Mesodermal cell (in vitro differentiated cells): ENCODE measurements around the gene SERINC1. TPM values are rescaled to one million over a fixed set of nuclear protein-coding genes. Genes with fewer than 3 reads are reported as not detected.
"Not testable (repeated sequence)": the region's sequence is repeated elsewhere in the genome, so short reads cannot be mapped to it uniquely, and the experiment has no call there.

Experiments used
- H3K27ac ChIP-seq: 2 replicates; pipeline ENCODE4 v1.7.0; 2013; ENCODE audit warnings: mild to moderate bottlenecking, low read depth, low read length, moderate library complexity; ENCODE audit not compliant: severe bottlenecking
- H3K36me3 ChIP-seq: 2 replicates; pipeline ENCODE4 v1.7.1; 2013; ENCODE audit warnings: mild to moderate bottlenecking, low read length, moderate library complexity; ENCODE audit not compliant: control insufficient read depth, insufficient read depth
- H3K4me1 ChIP-seq: one replicate; pipeline ENCODE4 v1.7.1; 2013; ENCODE audit warnings: mild to moderate bottlenecking, low read length; ENCODE audit not compliant: insufficient read depth, control insufficient read depth, poor library complexity, severe bottlenecking
- H3K4me3 ChIP-seq: 2 replicates; pipeline ENCODE4 v1.7.0; 2013; ENCODE audit warnings: low read length, control low read depth, mild to moderate bottlenecking; ENCODE audit not compliant: insufficient read depth, poor library complexity, severe bottlenecking; ENCODE audit errors: extremely low read depth
- H3K9me3 ChIP-seq: 2 replicates; pipeline ENCODE4 v1.7.1; 2013; ENCODE audit warnings: mild to moderate bottlenecking, low read length, moderate library complexity; ENCODE audit not compliant: control insufficient read depth
- WGBS, 2 experiments: methylation state at CpG; one replicate each; pipeline ENCODE4 v1.1.5; 2013; ENCODE audit warnings: missing lambda C conversion rate in 2 of 2; ENCODE audit not compliant: insufficient coverage in 2 of 2; 5-methylcytosine and 5-hydroxymethylcytosine counted together
- polyA plus RNA-seq, 2 experiments: library from polyadenylated mRNA; stranded (reverse); fragments of 50-300 nt; gene quantifications; one replicate each; pipeline ENCODE4 v1.2.3, GENCODE V29; 2013

The SERINC1 gene
- 143 TPM for polyA plus RNA-seq (2013, experiment 1 of 2)
- 150 TPM for polyA plus RNA-seq (2013, experiment 2 of 2)

- no peaks in the 10 kb centered on the region for H3K9me3 ChIP-seq
- H3K4me1 ChIP-seq: no peaks in the 10 kb centered on the region
- WGBS, 2 experiments: 0 to 1% methylated on average over 39 to 42 of the region's 49 CpGs
- H3K27ac ChIP-seq: peak within 1 kb of the TSS; percentile 74
- H3K4me3 ChIP-seq: peak within 1 kb of the TSS; percentile 66
- peaks cover 13% of the 10 kb centered on the region for H3K36me3 ChIP-seq
These were observed at the start of gene SERINC1 for GRCh38 chr6:122471107-122472021. TSS of gene SERINC1 (minus strand) at chr6:122471807. CDS start at chr6:122471737, 70 bp downstream.

- Histone ChIP-seq H3K9me3 (no peaks in the 10 kb centered on the region), H3K27ac (no peak overlapping the region), H3K36me3 (peaks cover 11% of the 10 kb centered on the region), H3K4me1 (no peaks in the 10 kb centered on the region), H3K4me3 (no peak overlapping the region)
- 97 to 98% methylated on average over 8 to 9 of the region's 13 CpGs for WGBS, 2 experiments
These were observed 39.8 kb upstream of the SERINC1 start for GRCh38 chr6:122511193-122511924.

GRCh38 chr6:122505170-122505569 is 33.6 kb upstream of the SERINC1 start:
- peaks cover 18% of the 10 kb centered on the region for H3K36me3 ChIP-seq
- 100% methylated on average over 1 of the region's 3 CpGs; no CpG with 5 or more reads in 1 of the 2 experiments for WGBS, 2 experiments
- H3K27ac ChIP-seq, H3K4me3 ChIP-seq, H3K9me3 ChIP-seq, H3K4me1 ChIP-seq: not testable (repeated sequence)

GRCh38 chr6:122501475-122501874 is 29.9 kb upstream of the SERINC1 start:
- H3K9me3 ChIP-seq: peaks cover 9% of the 10 kb centered on the region
- 84 to 85% methylated on average over 3 of the region's 4 CpGs for WGBS, 2 experiments
- H3K36me3 ChIP-seq: peaks cover 18% of the 10 kb centered on the region
- no peaks in the 10 kb centered on the region for H3K4me1 ChIP-seq
- no peak overlapping the region for H3K27ac ChIP-seq
- H3K4me3 ChIP-seq: no peak overlapping the region

- Histone ChIP-seq H3K36me3 (peaks cover 19% of the 10 kb centered on the region), H3K9me3 (peaks cover 3% of the 10 kb centered on the region), H3K27ac (no peak overlapping the region), H3K4me1 (no peaks in the 10 kb centered on the region), H3K4me3 (no peak overlapping the region)
- 83 to 100% methylated on average over 1 of the region's 3 CpGs for WGBS, 2 experiments
These were observed 24.0 kb upstream of the SERINC1 start for GRCh38 chr6:122495612-122496011.

- 90 to 94% methylated on average over 2 to 3 of the region's 4 CpGs for WGBS, 2 experiments
- no peak overlapping the region for H3K27ac ChIP-seq
- peaks cover 19% of the 10 kb centered on the region for H3K36me3 ChIP-seq
- H3K9me3 ChIP-seq: peaks cover 3% of the 10 kb centered on the region
- H3K4me3 ChIP-seq: no peak overlapping the region
- no peaks in the 10 kb centered on the region for H3K4me1 ChIP-seq
These were observed 23.2 kb upstream of the SERINC1 start for GRCh38 chr6:122494665-122495272.

GRCh38 chr6:122491919-122492555 is 20.4 kb upstream of the SERINC1 start:
- Histone ChIP-seq H3K27ac (no peak overlapping the region), H3K9me3 (peaks cover 3% of the 10 kb centered on the region), H3K4me3 (no peak overlapping the region), H3K36me3 (peaks cover 19% of the 10 kb centered on the region), H3K4me1 (no peaks in the 10 kb centered on the region)
- 44 to 49% methylated on average over 3 of the region's 7 CpGs for WGBS, 2 experiments

GRCh38 chr6:122490607-122491006 is 19.0 kb upstream of the SERINC1 start:
- H3K36me3 ChIP-seq: peaks cover 13% of the 10 kb centered on the region
- H3K4me3 ChIP-seq: no peak overlapping the region
- 100% methylated on average over 1 of the region's 1 CpG; no CpG with 5 or more reads in 1 of the 2 experiments for WGBS, 2 experiments
- H3K27ac ChIP-seq: no peak overlapping the region
- no peaks in the 10 kb centered on the region for H3K4me1 ChIP-seq
- H3K9me3 ChIP-seq: peaks cover 3% of the 10 kb centered on the region

- no peaks in the 10 kb centered on the region for H3K4me1 ChIP-seq
- no peak overlapping the region for H3K27ac ChIP-seq
- H3K4me3 ChIP-seq: peak overlapping the region; percentile 32
- no peaks in the 10 kb centered on the region for H3K36me3 ChIP-seq
- H3K9me3 ChIP-seq: no peaks in the 10 kb centered on the region
- WGBS, 2 experiments: 53 to 74% methylated on average over 3 of the region's 4 CpGs
These were observed 13.2 kb upstream of the SERINC1 start for GRCh38 chr6:122484760-122485159.

- 54 to 58% methylated on average over 4 of the region's 7 CpGs for WGBS, 2 experiments
- Histone ChIP-seq H3K9me3 (no peaks in the 10 kb centered on the region), H3K4me3 (peak overlapping the region; percentile 47), H3K27ac (no peak overlapping the region), H3K4me1 (no peaks in the 10 kb centered on the region), H3K36me3 (no peaks in the 10 kb centered on the region)
These were observed 11.1 kb upstream of the SERINC1 start for GRCh38 chr6:122482750-122483080.
